ENCODE results near the gene MRPL55.

The MRPL55 gene

GRCh38 chr1:228074954-228075730 lies 34.0 kb downstream of the MRPL55 start:
- Histone ChIP-seq H3K4me1 (ENCODE audit: control insufficient read depth, low read depth, low read length) (no peaks in the 10 kb centered on the region), H3K56ac (ENCODE audit: low read length) (no peak overlapping the region), H3K18ac (ENCODE audit: low read length) (no peak overlapping the region), H3K79me2 (ENCODE audit: control insufficient read depth, insufficient read depth, low read length) (no peaks in the 10 kb centered on the region), H3K4me2 (ENCODE audit: low read length) (no peak overlapping the region), H2BK15ac (replicated peaks; ENCODE audit: low read depth) (no peak overlapping the region), H3K23ac (ENCODE audit: low read length) (no peak overlapping the region), H3K4ac (ENCODE audit: low read depth, low read length) (no peak overlapping the region), H2AK5ac (ENCODE audit: low read length) (no peak overlapping the region), H4K5ac (ENCODE audit: low read length) (no peak overlapping the region), H2BK120ac (ENCODE audit: low read depth, low read length) (no peak overlapping the region), H3K27me3 (ENCODE audit: insufficient read depth, low read length, poor library complexity) (peaks cover 8% of the 10 kb centered on the region), H3K27ac (ENCODE audit: low read depth, low read length) (no peak overlapping the region), H2BK5ac (ENCODE audit: low read length) (no peak overlapping the region), H3K9ac (ENCODE audit: low read length) (no peak overlapping the region), H3K4me3 (ENCODE audit: low read length) (no peak overlapping the region), H4K8ac (ENCODE audit: low read depth, low read length) (no peak overlapping the region), H3K36me3 (ENCODE audit: control insufficient read depth, insufficient read depth, low read length) (no peaks in the 10 kb centered on the region), H3K79me1 (ENCODE audit: low read length) (no peaks in the 10 kb centered on the region)
- WGBS (ENCODE audit: extremely low coverage, insufficient coverage, low lambda C conversion rate) = no CpG with 5 or more reads among the region's 18 CpGs
- no peak for DNase-seq

GRCh38 chr1:228073857-228074545 lies 35.1 kb downstream of the MRPL55 start:
- WGBS (ENCODE audit: extremely low coverage, insufficient coverage, low lambda C conversion rate) = no CpG with 5 or more reads among the region's 16 CpGs
- H3K4me2 ChIP-seq (ENCODE audit: low read length) = no peak overlapping the region
- peak; percentile 64 for DNase-seq
- no peak overlapping the region for H3K23ac ChIP-seq (ENCODE audit: low read length)
- no peak overlapping the region for H2BK5ac ChIP-seq (ENCODE audit: low read length)
- no peaks in the 10 kb centered on the region for H3K79me2 ChIP-seq (ENCODE audit: control insufficient read depth, insufficient read depth, low read length)
- H2AK5ac ChIP-seq (ENCODE audit: low read length) = no peak overlapping the region
- no peak overlapping the region for H3K9ac ChIP-seq (ENCODE audit: low read length)
- no peak overlapping the region for H3K18ac ChIP-seq (ENCODE audit: low read length)
- H3K4me3 ChIP-seq (ENCODE audit: low read length) = no peak overlapping the region
- H3K4me1 ChIP-seq (ENCODE audit: control insufficient read depth, low read depth, low read length) = no peaks in the 10 kb centered on the region
- no peak overlapping the region for H2BK120ac ChIP-seq (ENCODE audit: low read depth, low read length)
- no peak overlapping the region for H3K27ac ChIP-seq (ENCODE audit: low read depth, low read length)
- H3K36me3 ChIP-seq (ENCODE audit: control insufficient read depth, insufficient read depth, low read length) = no peaks in the 10 kb centered on the region
- H3K79me1 ChIP-seq (ENCODE audit: low read length) = no peaks in the 10 kb centered on the region
- no peak overlapping the region for H4K8ac ChIP-seq (ENCODE audit: low read depth, low read length)
- no peak overlapping the region for H3K4ac ChIP-seq (ENCODE audit: low read depth, low read length)
- no peak overlapping the region for H4K5ac ChIP-seq (ENCODE audit: low read length)
- no peak overlapping the region for H2BK15ac ChIP-seq (replicated peaks; ENCODE audit: low read depth)
- H3K27me3 ChIP-seq (ENCODE audit: insufficient read depth, low read length, poor library complexity) = peaks cover 13% of the 10 kb centered on the region
- H3K56ac ChIP-seq (ENCODE audit: low read length) = no peak overlapping the region

DNA sequence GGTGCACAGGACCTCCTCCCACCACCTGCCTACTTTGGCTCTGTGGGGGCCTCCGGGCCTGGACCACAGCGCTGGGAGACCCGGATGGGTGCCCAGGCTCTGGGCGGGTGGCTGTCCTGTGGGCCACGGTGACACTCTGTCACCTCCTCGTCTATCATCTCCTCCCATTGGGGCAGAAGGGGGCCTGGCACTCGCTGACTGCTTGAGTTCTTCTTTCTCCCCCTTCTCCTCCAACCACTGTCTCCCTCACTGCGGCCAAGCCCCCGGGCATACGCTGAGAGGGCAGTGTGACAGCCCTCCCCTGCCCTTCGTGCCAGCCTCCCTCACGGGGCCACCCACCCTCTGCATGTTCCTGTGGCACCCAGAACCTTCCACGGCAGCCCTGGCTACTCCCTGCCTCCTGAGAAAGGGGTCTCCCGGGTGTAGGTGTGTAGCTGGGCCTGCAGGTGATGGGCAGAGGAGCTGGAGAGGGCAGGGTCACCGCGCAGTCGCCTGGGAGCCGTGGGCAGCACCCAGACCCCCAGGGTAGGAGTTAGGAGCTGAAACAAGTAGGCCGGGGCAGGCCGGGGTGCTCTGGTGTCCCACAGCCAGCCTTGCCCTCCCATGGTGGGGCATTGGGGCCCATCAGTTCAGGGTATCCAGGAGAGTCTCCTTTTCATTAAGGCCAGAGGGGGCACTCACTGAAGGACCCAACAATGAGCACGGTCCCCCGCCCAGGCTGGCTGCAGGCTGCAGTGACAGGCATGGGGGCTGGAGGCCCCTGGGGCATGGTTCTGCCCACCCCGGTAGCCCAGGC lies 35.8 kb downstream of the MRPL55 start:
- H3K4me1 ChIP-seq (ENCODE audit: control insufficient read depth, low read depth, low read length) = no peaks in the 10 kb centered on the region
- H3K27ac ChIP-seq (ENCODE audit: low read depth, low read length) = no peak overlapping the region
- H3K56ac ChIP-seq (ENCODE audit: low read length) = no peak overlapping the region
- H2BK5ac ChIP-seq (ENCODE audit: low read length) = no peak overlapping the region
- DNase-seq = no peak
- no peaks in the 10 kb centered on the region for H3K79me2 ChIP-seq (ENCODE audit: control insufficient read depth, insufficient read depth, low read length)
- no peak overlapping the region for H3K18ac ChIP-seq (ENCODE audit: low read length)
- H3K23ac ChIP-seq (ENCODE audit: low read length) = no peak overlapping the region
- no peak overlapping the region for H3K4ac ChIP-seq (ENCODE audit: low read depth, low read length)
- H3K79me1 ChIP-seq (ENCODE audit: low read length) = no peaks in the 10 kb centered on the region
- H2BK15ac ChIP-seq (replicated peaks; ENCODE audit: low read depth) = no peak overlapping the region
- no peak overlapping the region for H3K4me3 ChIP-seq (ENCODE audit: low read length)
- H3K4me2 ChIP-seq (ENCODE audit: low read length) = no peak overlapping the region
- H2AK5ac ChIP-seq (ENCODE audit: low read length) = no peak overlapping the region
- H3K27me3 ChIP-seq (ENCODE audit: insufficient read depth, low read length, poor library complexity) = peaks cover 14% of the 10 kb centered on the region
- H4K8ac ChIP-seq (ENCODE audit: low read depth, low read length) = no peak overlapping the region
- H4K5ac ChIP-seq (ENCODE audit: low read length) = no peak overlapping the region
- H2BK120ac ChIP-seq (ENCODE audit: low read depth, low read length) = no peak overlapping the region
- no peaks in the 10 kb centered on the region for H3K36me3 ChIP-seq (ENCODE audit: control insufficient read depth, insufficient read depth, low read length)
- no CpG with 5 or more reads among the region's 23 CpGs for WGBS (ENCODE audit: extremely low coverage, insufficient coverage, low lambda C conversion rate)
- no peak overlapping the region for H3K9ac ChIP-seq (ENCODE audit: low read length)

DNA sequence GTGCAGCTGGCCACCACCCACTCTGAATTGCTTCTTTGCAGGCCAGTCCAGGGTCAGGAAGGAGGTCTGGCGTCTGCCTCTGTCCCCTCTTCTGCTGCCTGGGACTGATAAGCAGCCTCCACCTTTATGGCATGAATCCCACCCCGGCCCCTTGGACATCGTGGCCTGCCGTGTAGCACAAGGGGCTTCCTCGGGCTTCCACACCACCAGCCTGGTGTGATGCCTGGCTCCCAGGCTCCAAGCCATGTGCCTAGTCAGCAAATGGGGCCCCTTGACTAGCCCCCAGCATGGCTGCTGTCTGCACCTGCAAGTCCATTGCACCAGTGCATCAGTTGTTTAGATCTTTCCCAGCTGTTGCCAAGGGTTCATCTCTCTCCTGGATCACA lies 36.4 kb downstream of the MRPL55 start:
- no peak overlapping the region for H2BK5ac ChIP-seq (ENCODE audit: low read length)
- no CpG with 5 or more reads among the region's 5 CpGs for WGBS (ENCODE audit: extremely low coverage, insufficient coverage, low lambda C conversion rate)
- no peak overlapping the region for H3K4me2 ChIP-seq (ENCODE audit: low read length)
- DNase-seq = no peak
- H3K4ac ChIP-seq (ENCODE audit: low read depth, low read length) = no peak overlapping the region
- no peak overlapping the region for H2BK15ac ChIP-seq (replicated peaks; ENCODE audit: low read depth)
- no peaks in the 10 kb centered on the region for H3K4me1 ChIP-seq (ENCODE audit: control insufficient read depth, low read depth, low read length)
- no peak overlapping the region for H3K9ac ChIP-seq (ENCODE audit: low read length)
- no peaks in the 10 kb centered on the region for H3K79me2 ChIP-seq (ENCODE audit: control insufficient read depth, insufficient read depth, low read length)
- H3K27me3 ChIP-seq (ENCODE audit: insufficient read depth, low read length, poor library complexity) = peaks cover 14% of the 10 kb centered on the region
- H3K27ac ChIP-seq (ENCODE audit: low read depth, low read length) = no peak overlapping the region
- H3K56ac ChIP-seq (ENCODE audit: low read length) = no peak overlapping the region
- no peak overlapping the region for H2BK120ac ChIP-seq (ENCODE audit: low read depth, low read length)
- no peaks in the 10 kb centered on the region for H3K36me3 ChIP-seq (ENCODE audit: control insufficient read depth, insufficient read depth, low read length)
- H2AK5ac ChIP-seq (ENCODE audit: low read length) = no peak overlapping the region
- H4K8ac ChIP-seq (ENCODE audit: low read depth, low read length) = no peak overlapping the region
- H4K5ac ChIP-seq (ENCODE audit: low read length) = no peak overlapping the region
- no peak overlapping the region for H3K4me3 ChIP-seq (ENCODE audit: low read length)
- no peaks in the 10 kb centered on the region for H3K79me1 ChIP-seq (ENCODE audit: low read length)
- no peak overlapping the region for H3K18ac ChIP-seq (ENCODE audit: low read length)
- H3K23ac ChIP-seq (ENCODE audit: low read length) = no peak overlapping the region

- H4K5ac ChIP-seq (ENCODE audit: low read length) = no peak overlapping the region
- H3K4me2 ChIP-seq (ENCODE audit: low read length) = no peak overlapping the region
- WGBS (ENCODE audit: extremely low coverage, insufficient coverage, low lambda C conversion rate) = 100% methylated on average over 3 of the region's 7 CpGs
- no peaks in the 10 kb centered on the region for H3K79me2 ChIP-seq (ENCODE audit: control insufficient read depth, insufficient read depth, low read length)
- no peak overlapping the region for H3K23ac ChIP-seq (ENCODE audit: low read length)
- no peak overlapping the region for H3K4ac ChIP-seq (ENCODE audit: low read depth, low read length)
- no peak overlapping the region for H2AK5ac ChIP-seq (ENCODE audit: low read length)
- no peaks in the 10 kb centered on the region for H3K36me3 ChIP-seq (ENCODE audit: control insufficient read depth, insufficient read depth, low read length)
- no peak for DNase-seq
- no peak overlapping the region for H2BK15ac ChIP-seq (replicated peaks; ENCODE audit: low read depth)
- no peak overlapping the region for H2BK5ac ChIP-seq (ENCODE audit: low read length)
- no peak overlapping the region for H2BK120ac ChIP-seq (ENCODE audit: low read depth, low read length)
- no peak overlapping the region for H4K8ac ChIP-seq (ENCODE audit: low read depth, low read length)
- H3K56ac ChIP-seq (ENCODE audit: low read length) = no peak overlapping the region
- H3K9ac ChIP-seq (ENCODE audit: low read length) = no peak overlapping the region
- H3K79me1 ChIP-seq (ENCODE audit: low read length) = no peaks in the 10 kb centered on the region
- H3K4me3 ChIP-seq (ENCODE audit: low read length) = no peak overlapping the region
- peaks cover 14% of the 10 kb centered on the region for H3K27me3 ChIP-seq (ENCODE audit: insufficient read depth, low read length, poor library complexity)
- no peak overlapping the region for H3K27ac ChIP-seq (ENCODE audit: low read depth, low read length)
- H3K18ac ChIP-seq (ENCODE audit: low read length) = no peak overlapping the region
- H3K4me1 ChIP-seq (ENCODE audit: control insufficient read depth, low read depth, low read length) = no peaks in the 10 kb centered on the region
Measured at GRCh38 chr1:228071839-228072657, 37.1 kb downstream of the MRPL55 start.

All from mesendoderm (in vitro differentiated cells).